Left kidney (tissue), 2 donors: ENCODE data around the gene ABAT. TPM values are rescaled to one million over a fixed set of nuclear protein-coding genes. Genes with fewer than 3 reads are reported as not detected.
"Not testable (repeated sequence)": the region's sequence is repeated elsewhere in the genome, so short reads cannot be mapped to it uniquely, and the experiment has no call there.

Source experiments
- DNase-seq: peaks from one replicate; pipeline ENCODE4 v3.0.0-alpha.2; 2013
- polyA plus RNA-seq: library from polyadenylated mRNA; unstranded; fragments of 120-200 nt; gene quantifications from one replicate; pipeline ENCODE4 v1.2.1, GENCODE V29; 2013; ENCODE audit not compliant: insufficient read length

Gene ABAT
- polyA plus RNA-seq, 1 donor = 73.5 TPM

GRCh38 chr16:8740775-8741355, 66.4 kb downstream of the ABAT start:
- DNase-seq = no peak

- DNase-seq = no peak
These were observed 67.2 kb downstream of the ABAT start for GRCh38 chr16:8741636-8742035.

GRCh38 chr16:8742068-8742467, 67.7 kb downstream of the ABAT start:
- no peak for DNase-seq

- DNase-seq = not testable (repeated sequence)
These were observed 74.5 kb downstream of the ABAT start for GRCh38 chr16:8748944-8749343.

- no peak for DNase-seq
These were observed 77.3 kb downstream of the ABAT start for GRCh38 chr16:8751481-8752311.

- DNase-seq = no peak
These were observed 78.3 kb downstream of the ABAT start for GRCh38 chr16:8752706-8753105.

- DNase-seq = no peak
These were observed 79.1 kb downstream of the ABAT start for GRCh38 chr16:8753416-8754054.

GRCh38 chr16:8756755-8757154, 82.3 kb downstream of the ABAT start:
- no peak for DNase-seq

GRCh38 chr16:8758022-8758421, 83.6 kb downstream of the ABAT start:
- DNase-seq = no peak

- no peak for DNase-seq
These were observed 85.6 kb downstream of the ABAT start for GRCh38 chr16:8760021-8760420.

- no peak for DNase-seq
These were observed 86.7 kb downstream of the ABAT start for GRCh38 chr16:8761078-8761477.

- DNase-seq = no peak
These were observed 87.8 kb downstream of the ABAT start for GRCh38 chr16:8762254-8762653.

GRCh38 chr16:8763083-8763482, 88.7 kb downstream of the ABAT start:
- no peak for DNase-seq

GRCh38 chr16:8763899-8764298, 89.5 kb downstream of the ABAT start:
- DNase-seq = no peak

GRCh38 chr16:8764525-8765250, 90.3 kb downstream of the ABAT start:
- no peak for DNase-seq

- DNase-seq = no peak
These were observed 92.8 kb downstream of the ABAT start for GRCh38 chr16:8767176-8767575.

GRCh38 chr16:8768283-8768682, 93.9 kb downstream of the ABAT start:
- no peak for DNase-seq

- DNase-seq = no peak
These were observed 94.3 kb downstream of the ABAT start for GRCh38 chr16:8768692-8769091.

GRCh38 chr16:8773537-8773936, 99.1 kb downstream of the ABAT start:
- DNase-seq = no peak

GRCh38 chr16:8774208-8774607, 99.8 kb downstream of the ABAT start:
- no peak for DNase-seq

- no peak for DNase-seq
These were observed 100.9 kb downstream of the ABAT start for GRCh38 chr16:8775359-8775758.

GRCh38 chr16:8776129-8776584, 101.7 kb downstream of the ABAT start:
- no peak for DNase-seq

- no peak for DNase-seq
These were observed 102.8 kb downstream of the ABAT start for GRCh38 chr16:8777217-8777616.
